ENCODE measurements around the gene ADRA2B. TPM values are rescaled to one million over a fixed set of nuclear protein-coding genes. Genes with fewer than 3 reads are reported as not detected.

Gene ADRA2B
- total RNA-seq, 1 experiment from 2014 or later, result not detected

DNA sequence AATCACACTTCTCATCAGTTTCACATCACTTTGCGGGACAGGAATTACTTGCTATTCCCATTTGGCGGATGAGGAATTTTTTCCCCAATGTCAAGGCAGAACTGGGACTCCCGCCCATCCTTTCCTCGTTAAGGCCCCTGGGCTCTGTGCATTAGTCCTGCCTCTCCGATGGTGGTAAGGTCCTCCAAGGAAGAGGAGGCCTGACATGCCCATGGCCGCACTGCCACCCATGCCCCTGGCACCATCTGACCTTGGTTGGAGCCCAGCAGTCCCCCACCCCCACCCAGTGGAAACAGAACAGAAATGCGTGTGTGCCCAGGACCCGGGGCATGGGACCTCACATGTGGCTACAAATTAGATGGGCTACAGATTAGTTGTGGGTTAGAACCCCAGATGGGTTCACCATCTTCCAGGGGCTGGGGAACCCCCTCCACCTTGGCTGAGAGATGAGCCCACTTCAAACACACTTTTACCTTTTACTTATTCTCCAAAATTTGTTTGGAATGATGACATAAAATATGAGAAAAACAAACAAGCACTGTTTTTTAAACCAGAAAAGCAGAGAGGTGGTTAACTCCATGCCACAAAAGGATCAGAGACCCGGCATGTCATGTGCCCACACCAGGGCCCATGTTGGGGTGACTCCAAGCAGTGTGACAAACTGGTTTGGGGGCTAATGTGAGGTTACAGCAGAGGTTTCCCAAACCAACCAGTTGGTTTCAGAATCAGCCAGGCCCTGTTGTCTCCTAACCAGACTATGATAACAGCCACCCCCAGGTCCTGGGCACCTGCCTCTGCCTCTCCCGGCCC, 39.8 kb upstream of the ADRA2B start:
- POLR2A ChIA-PET (ENCODE audit: low non-redundant PET), result no interaction called here
- CTCF ChIA-PET, result no interaction called here
- H3K27ac ChIP-seq (ENCODE audit: low read depth, low read length, poor library complexity, severe bottlenecking), result peak overlapping the region; percentile 16
- no peaks in the 10 kb centered on the region for H3K9me3 ChIP-seq (ENCODE audit: low read depth, low read length, poor library complexity, severe bottlenecking)
- no peak for DNase-seq (ENCODE audit: low spot score)
- intact Hi-C loops (cut with micrococcal nuclease; ENCODE audit: unreplicated experiment), result no loop called here
- H3K4me3 ChIP-seq (ENCODE audit: low read depth, low read length, poor library complexity, severe bottlenecking), result no peak overlapping the region
- no TSS peak for BruUV-seq (replicated peaks)
- H3K27me3 ChIP-seq (replicated peaks; ENCODE audit: insufficient read depth, low read depth, low read length, poor library complexity), result no peaks in the 10 kb centered on the region
- TF ChIP-seq EZH2 (IDR thresholded peaks at IDR 0.05; ENCODE audit: borderline replicate concordance, low read depth, low read length, poor library complexity, severe bottlenecking), result no peak
- TF ChIP-seq, protein P1, sequence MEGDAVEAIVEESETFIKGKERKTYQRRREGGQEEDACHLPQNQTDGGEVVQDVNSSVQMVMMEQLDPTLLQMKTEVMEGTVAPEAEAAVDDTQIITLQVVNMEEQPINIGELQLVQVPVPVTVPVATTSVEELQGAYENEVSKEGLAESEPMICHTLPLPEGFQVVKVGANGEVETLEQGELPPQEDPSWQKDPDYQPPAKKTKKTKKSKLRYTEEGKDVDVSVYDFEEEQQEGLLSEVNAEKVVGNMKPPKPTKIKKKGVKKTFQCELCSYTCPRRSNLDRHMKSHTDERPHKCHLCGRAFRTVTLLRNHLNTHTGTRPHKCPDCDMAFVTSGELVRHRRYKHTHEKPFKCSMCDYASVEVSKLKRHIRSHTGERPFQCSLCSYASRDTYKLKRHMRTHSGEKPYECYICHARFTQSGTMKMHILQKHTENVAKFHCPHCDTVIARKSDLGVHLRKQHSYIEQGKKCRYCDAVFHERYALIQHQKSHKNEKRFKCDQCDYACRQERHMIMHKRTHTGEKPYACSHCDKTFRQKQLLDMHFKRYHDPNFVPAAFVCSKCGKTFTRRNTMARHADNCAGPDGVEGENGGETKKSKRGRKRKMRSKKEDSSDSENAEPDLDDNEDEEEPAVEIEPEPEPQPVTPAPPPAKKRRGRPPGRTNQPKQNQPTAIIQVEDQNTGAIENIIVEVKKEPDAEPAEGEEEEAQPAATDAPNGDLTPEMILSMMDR (conservative IDR thresholded peaks at IDR 0.05; ENCODE audit: low read depth, low read length), result no peak
- H3K4me1 ChIP-seq (ENCODE audit: insufficient read depth, low read length, poor library complexity, severe bottlenecking), result peaks cover 20% of the 10 kb centered on the region
- no peaks in the 10 kb centered on the region for H3K36me3 ChIP-seq (ENCODE audit: insufficient read depth, low read length, poor library complexity, severe bottlenecking)

DNA sequence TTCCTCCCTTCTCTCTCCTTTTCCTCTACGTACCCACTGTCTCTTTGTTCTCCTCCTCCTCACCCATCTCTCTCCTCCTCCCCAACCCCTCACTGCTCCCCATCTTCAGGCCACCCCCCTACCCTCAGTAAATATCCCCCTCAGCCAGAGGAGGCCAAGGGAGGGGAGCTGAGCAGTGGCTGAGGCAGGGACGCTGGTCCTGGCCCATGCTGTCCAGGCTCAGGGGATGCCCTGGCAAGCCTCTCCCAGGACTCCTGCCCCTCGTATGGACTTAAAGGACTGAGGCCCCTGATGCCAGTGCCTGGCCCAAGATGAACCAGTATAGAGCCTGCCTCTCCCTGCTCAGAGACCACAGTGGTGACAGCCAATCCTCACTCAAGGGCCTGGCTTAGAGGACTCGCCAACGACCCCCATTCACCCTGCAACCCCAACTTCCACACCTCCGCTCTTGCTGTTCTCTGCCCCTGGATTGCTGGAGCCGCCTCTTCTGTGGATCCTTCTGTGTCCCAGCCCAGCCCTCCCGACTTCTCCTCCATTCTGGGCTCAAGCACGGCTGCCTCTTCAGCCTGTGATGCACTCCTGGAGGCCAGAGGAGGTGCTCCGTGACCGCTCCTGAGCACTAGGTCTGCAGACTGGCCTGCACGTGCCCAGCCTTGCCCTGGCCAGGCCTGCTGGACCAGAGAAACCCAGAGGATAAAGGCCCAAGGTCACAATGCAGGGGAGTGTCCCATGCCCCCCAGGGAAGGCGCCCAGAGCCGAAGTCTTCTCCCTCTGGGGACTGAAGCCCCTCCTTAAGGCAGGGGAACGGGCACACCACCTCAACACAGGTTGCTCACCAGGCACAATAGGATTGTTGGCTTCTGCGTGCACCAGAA, 38.4 kb upstream of the ADRA2B start:
- peaks cover 20% of the 10 kb centered on the region for H3K4me1 ChIP-seq (ENCODE audit: insufficient read depth, low read length, poor library complexity, severe bottlenecking)
- H3K9me3 ChIP-seq (ENCODE audit: low read depth, low read length, poor library complexity, severe bottlenecking), result no peaks in the 10 kb centered on the region
- no peak for DNase-seq (ENCODE audit: low spot score)
- no peaks in the 10 kb centered on the region for H3K27me3 ChIP-seq (replicated peaks; ENCODE audit: insufficient read depth, low read depth, low read length, poor library complexity)
- no TSS peak for BruUV-seq (replicated peaks)
- TF ChIP-seq EZH2 (IDR thresholded peaks at IDR 0.05; ENCODE audit: borderline replicate concordance, low read depth, low read length, poor library complexity, severe bottlenecking), result no peak
- TF ChIP-seq, protein P1 (conservative IDR thresholded peaks at IDR 0.05; ENCODE audit: low read depth, low read length), result no peak
- ChIA-PET CTCF (no interaction called here), POLR2A (ENCODE audit: low non-redundant PET) (no interaction called here)
- no peak overlapping the region for H3K4me3 ChIP-seq (ENCODE audit: low read depth, low read length, poor library complexity, severe bottlenecking)
- no peaks in the 10 kb centered on the region for H3K36me3 ChIP-seq (ENCODE audit: insufficient read depth, low read length, poor library complexity, severe bottlenecking)
- no peak overlapping the region for H3K27ac ChIP-seq (ENCODE audit: low read depth, low read length, poor library complexity, severe bottlenecking)
- intact Hi-C loops (cut with micrococcal nuclease; ENCODE audit: unreplicated experiment), result no loop called here

DNA sequence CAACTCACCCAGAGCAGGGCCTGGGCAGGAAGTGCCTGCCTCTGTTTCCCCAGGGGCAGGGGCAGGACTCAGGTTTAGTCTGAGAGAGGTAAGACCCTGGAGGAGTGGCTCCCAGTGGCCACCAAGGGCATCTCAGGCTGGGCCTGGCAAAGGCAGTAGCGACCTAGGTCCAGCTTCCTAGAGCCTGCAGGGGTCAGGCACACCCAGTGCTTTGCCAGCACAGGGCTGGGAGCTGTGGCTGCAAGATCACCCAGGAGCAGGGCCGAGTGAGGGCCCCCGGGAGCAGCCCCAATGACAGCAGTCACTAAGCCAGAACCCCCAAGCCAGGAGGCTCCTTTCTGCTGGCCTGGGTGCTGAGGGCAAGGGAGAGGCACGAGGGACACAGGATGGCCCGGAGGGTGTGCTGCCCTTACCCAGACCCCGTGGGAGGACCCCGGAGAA, 37.6 kb upstream of the ADRA2B start:
- Histone ChIP-seq H3K4me3 (ENCODE audit: low read depth, low read length, poor library complexity, severe bottlenecking) (no peak overlapping the region), H3K27ac (ENCODE audit: low read depth, low read length, poor library complexity, severe bottlenecking) (no peak overlapping the region), H3K9me3 (ENCODE audit: low read depth, low read length, poor library complexity, severe bottlenecking) (no peaks in the 10 kb centered on the region), H3K27me3 (replicated peaks; ENCODE audit: insufficient read depth, low read depth, low read length, poor library complexity) (no peaks in the 10 kb centered on the region), H3K36me3 (ENCODE audit: insufficient read depth, low read length, poor library complexity, severe bottlenecking) (no peaks in the 10 kb centered on the region), H3K4me1 (ENCODE audit: insufficient read depth, low read length, poor library complexity, severe bottlenecking) (peaks cover 20% of the 10 kb centered on the region)
- CTCF ChIA-PET, result no interaction called here
- intact Hi-C loops (cut with micrococcal nuclease; ENCODE audit: unreplicated experiment), result no loop called here
- BruUV-seq (replicated peaks), result no TSS peak
- TF ChIP-seq, protein P1 (conservative IDR thresholded peaks at IDR 0.05; ENCODE audit: low read depth, low read length), result no peak
- no peak for TF ChIP-seq EZH2 (IDR thresholded peaks at IDR 0.05; ENCODE audit: borderline replicate concordance, low read depth, low read length, poor library complexity, severe bottlenecking)
- DNase-seq (ENCODE audit: low spot score), result no peak
- POLR2A ChIA-PET (ENCODE audit: low non-redundant PET), result no interaction called here
